ENCODE results near the gene ZGRF1. TPM values are rescaled to one million over a fixed set of nuclear protein-coding genes. Genes with fewer than 3 reads are reported as not detected.
A peak's percentile ranks its signal among the peaks of the same experiment; 100 is the strongest.
"Not testable (repeated sequence)": the region's sequence is repeated elsewhere in the genome, so short reads cannot be mapped to it uniquely, and the experiment has no call there.

The ZGRF1 gene, protein sequence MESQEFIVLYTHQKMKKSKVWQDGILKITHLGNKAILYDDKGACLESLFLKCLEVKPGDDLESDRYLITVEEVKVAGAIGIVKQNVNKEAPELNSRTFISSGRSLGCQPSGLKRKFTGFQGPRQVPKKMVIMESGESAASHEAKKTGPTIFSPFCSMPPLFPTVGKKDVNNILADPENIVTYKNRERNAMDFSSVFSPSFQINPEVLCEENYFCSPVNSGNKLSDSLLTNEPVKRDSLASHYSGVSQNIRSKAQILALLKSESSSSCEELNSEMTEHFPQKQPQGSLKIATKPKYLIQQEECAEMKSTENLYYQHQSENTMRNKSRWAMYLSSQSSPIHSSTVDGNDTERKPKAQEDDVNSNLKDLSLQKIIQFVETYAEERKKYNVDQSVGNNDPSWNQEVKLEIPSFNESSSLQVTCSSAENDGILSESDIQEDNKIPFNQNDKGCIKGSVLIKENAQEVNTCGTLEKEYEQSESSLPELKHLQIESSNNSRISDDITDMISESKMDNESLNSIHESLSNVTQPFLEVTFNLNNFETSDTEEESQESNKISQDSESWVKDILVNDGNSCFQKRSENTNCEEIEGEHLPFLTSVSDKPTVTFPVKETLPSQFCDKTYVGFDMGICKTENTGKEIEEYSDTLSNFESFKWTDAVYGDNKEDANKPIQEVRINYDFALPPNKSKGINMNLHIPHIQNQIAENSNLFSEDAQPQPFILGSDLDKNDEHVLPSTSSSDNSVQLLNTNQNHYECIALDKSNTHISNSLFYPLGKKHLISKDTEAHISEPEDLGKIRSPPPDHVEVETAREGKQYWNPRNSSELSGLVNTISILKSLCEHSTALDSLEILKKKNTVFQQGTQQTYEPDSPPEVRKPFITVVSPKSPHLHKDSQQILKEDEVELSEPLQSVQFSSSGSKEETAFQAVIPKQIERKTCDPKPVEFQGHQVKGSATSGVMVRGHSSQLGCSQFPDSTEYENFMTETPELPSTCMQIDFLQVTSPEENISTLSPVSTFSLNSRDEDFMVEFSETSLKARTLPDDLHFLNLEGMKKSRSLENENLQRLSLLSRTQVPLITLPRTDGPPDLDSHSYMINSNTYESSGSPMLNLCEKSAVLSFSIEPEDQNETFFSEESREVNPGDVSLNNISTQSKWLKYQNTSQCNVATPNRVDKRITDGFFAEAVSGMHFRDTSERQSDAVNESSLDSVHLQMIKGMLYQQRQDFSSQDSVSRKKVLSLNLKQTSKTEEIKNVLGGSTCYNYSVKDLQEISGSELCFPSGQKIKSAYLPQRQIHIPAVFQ (N-terminal part only)
- polyA plus RNA-seq (2013, experiment 1 of 2), result 16.1 TPM
- 21.2 TPM for polyA plus RNA-seq (2013, experiment 2 of 2)

DNA sequence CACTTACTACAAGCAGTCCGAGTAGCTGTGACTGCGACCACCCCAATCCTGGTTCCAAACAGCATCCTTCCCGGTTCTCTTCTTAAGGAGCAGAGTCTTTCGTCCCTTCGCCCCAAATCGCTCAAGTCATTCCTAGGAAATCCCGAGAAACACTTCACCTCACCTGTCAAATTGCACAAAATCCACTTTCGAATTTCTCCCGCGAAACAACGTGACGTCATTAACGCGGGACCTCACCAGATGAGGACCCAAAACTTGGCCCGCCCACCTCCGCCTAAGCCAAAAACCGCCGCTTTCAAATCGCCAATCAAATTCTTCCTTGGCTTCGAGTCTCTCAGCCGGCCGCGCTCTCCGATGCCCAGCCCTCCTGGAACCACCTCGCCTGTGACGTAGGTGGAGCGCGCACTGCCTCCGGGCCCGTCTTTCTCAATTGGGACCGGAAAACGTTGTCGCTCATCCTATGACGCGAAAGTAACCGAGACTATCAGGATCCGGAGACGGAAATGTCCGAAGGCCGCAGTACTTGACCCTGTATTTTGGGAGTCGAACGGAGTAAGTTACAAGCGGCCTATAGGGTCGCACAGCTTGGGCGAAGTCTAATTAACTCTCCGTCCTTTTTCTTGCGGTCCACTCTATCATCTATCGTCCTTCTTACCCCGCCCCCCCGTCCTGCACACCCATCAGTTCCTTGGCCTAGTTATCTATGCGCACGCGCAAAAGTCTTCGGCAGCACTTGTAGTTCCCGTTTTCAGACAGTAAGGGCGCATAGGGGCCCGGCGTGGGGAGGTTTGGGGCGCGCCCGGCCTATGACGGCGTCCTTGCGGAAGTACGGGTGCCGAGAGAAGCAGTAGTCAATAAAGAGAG lies at the start of gene ZGRF1, which contains the start of gene LARP7:
TSS of gene ZGRF1 (minus strand) at position 222 of the 864 bp plus-strand sequence. CDS start 3,733 bp downstream, outside the sequence.
TSS of gene LARP7 (plus strand) at position 456 of the 864 bp plus-strand sequence. CDS start 7,527 bp downstream, outside the sequence.
- H3K4me1 ChIP-seq (ENCODE audit: insufficient read depth, low read length), result peaks cover 17% of the 10 kb centered on the region
- H3K9ac ChIP-seq (ENCODE audit: low read depth, low read length), result peak within 1 kb of the TSS; percentile 91
- H3K4me3 ChIP-seq (ENCODE audit: low read length), result peak within 1 kb of the TSS; percentile 75
- H3K9me3 ChIP-seq (ENCODE audit: insufficient read depth, low read depth, low read length), result no peaks in the 10 kb centered on the region
- peak within 1 kb of the TSS; percentile 89 for H3K27ac ChIP-seq (ENCODE audit: low read depth, low read length)
- WGBS, result under 1% methylated on average over 66 of the region's 66 CpGs
- H3K36me3 ChIP-seq (ENCODE audit: insufficient read depth, low read length), result peaks cover 31% of the 10 kb centered on the region
- H3K27me3 ChIP-seq (ENCODE audit: insufficient read depth, low read length), result no peaks in the 10 kb centered on the region

DNA sequence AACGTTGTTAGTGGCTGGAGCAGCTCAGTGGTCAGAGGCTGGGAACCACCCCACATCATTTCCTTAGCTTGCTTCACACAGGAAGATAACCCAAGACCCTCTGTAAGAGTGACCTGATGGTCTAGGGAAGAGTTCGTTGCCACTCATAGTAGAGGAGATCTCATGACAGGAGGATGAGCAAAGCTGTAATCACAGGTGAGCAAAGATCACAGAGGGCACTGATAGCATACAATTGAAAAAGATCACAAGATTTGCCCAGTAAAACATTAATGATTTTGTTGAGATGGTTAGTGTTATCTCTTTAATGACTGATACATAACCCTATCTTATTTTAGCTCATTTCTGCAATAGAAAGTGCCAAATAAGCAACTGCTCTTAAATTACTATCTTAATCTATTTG lies 44.3 kb upstream of the ZGRF1 start:
- 91% methylated on average over 1 of the region's 2 CpGs for WGBS
- H3K27me3 ChIP-seq (ENCODE audit: insufficient read depth, low read length), result no peaks in the 10 kb centered on the region

DNA sequence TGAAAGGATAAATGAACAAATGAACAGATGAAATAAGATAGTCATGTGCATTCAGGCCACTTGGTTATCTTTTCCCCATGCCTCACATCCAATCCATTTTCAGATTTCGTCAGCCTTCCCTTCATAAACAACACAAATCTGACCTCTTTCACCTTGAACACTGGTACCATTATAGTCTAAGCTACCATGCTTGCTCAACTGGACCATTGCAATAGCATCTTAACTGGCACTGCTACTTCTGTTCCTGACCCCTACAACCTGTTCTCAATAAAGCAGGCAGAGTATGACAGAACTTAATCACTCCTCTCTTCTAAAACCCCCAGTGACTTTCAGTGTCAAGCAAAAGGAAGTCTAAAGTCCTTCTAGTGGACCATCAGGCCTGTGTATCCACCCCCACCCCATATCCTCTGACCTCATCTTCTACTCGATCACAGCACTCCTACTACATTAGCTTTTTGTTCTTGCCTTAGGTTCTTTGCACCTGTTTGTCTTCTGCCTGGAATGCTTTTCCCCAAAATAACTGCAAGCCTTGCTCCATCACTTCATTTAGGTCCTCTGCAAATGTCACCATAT lies 40.9 kb upstream of the ZGRF1 start:
- no peak overlapping the region for H3K27ac ChIP-seq (ENCODE audit: low read depth, low read length)
- no peaks in the 10 kb centered on the region for H3K9me3 ChIP-seq (ENCODE audit: insufficient read depth, low read depth, low read length)
- H3K4me1 ChIP-seq (ENCODE audit: insufficient read depth, low read length), result peaks cover 5% of the 10 kb centered on the region; the same call in 1 of the 2 replicates
- no peaks in the 10 kb centered on the region for H3K27me3 ChIP-seq (ENCODE audit: insufficient read depth, low read length)
- no peak overlapping the region for H3K4me3 ChIP-seq (ENCODE audit: low read length)
- no peak overlapping the region for H3K9ac ChIP-seq (ENCODE audit: low read depth, low read length)
- no peaks in the 10 kb centered on the region for H3K36me3 ChIP-seq (ENCODE audit: insufficient read depth, low read length)
- WGBS, result 90% methylated on average over 2 of the region's 2 CpGs

More for the DNA sequence above, 44.3 kb upstream of the ZGRF1 start:
- Histone ChIP-seq H3K4me3 (ENCODE audit: low read length) (no peak overlapping the region), H3K4me1 (ENCODE audit: insufficient read depth, low read length) (peaks cover 6% of the 10 kb centered on the region; the same call in 1 of the 2 replicates), H3K9me3 (ENCODE audit: insufficient read depth, low read depth, low read length) (no peaks in the 10 kb centered on the region), H3K36me3 (ENCODE audit: insufficient read depth, low read length) (no peaks in the 10 kb centered on the region), H3K9ac (ENCODE audit: low read depth, low read length) (no peak overlapping the region), H3K27ac (ENCODE audit: low read depth, low read length) (no peak overlapping the region)

DNA sequence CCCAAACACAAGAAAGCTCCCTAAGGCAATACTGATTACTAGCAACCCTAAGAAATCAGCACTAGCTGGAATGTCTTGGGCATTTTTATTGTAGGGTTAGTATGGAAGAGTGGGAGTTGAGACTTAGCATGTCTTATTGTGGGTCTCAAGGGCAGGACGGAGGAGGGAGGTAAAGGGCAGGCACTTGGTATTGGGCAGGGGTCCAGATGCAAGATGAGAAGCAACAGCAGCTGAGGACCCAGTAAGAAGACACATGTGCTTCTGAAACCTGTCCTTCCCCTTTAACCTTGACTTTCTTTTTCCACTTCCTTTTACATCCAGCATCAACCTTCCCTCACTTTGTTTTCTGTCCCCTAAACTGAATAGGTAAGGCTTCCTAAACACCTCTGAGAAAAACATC lies 37.7 kb upstream of the ZGRF1 start:
- H3K4me3 ChIP-seq (ENCODE audit: low read length), result no peak overlapping the region
- WGBS, result 81% methylated on average over 1 of the region's 1 CpG
- H3K9me3 ChIP-seq (ENCODE audit: insufficient read depth, low read depth, low read length), result no peaks in the 10 kb centered on the region
- no peaks in the 10 kb centered on the region for H3K36me3 ChIP-seq (ENCODE audit: insufficient read depth, low read length)
- no peak overlapping the region for H3K27ac ChIP-seq (ENCODE audit: low read depth, low read length)
- no peak overlapping the region for H3K9ac ChIP-seq (ENCODE audit: low read depth, low read length)
- peaks cover 3% of the 10 kb centered on the region; the same call in 1 of the 2 replicates for H3K4me1 ChIP-seq (ENCODE audit: insufficient read depth, low read length)
- no peaks in the 10 kb centered on the region for H3K27me3 ChIP-seq (ENCODE audit: insufficient read depth, low read length)

DNA sequence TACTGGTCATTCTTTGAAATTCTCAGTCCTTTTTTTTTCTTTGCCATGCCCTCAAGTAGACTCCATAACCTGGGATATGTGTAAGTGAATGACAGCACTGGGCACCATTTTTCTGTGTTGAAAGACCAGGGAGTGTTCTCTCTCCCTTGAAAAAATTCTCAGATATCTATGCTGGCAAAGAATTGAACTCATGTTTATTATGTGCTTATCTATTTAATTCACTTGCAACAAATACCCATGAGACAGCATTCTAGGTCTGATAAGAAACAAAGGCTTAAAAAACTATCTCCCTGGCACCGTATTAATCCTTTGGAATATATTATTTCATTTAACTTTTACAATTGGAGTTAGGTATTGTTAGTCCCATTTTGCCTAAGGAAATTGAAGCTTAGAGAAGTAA lies 37.0 kb upstream of the ZGRF1 start:
- H3K9me3 ChIP-seq (ENCODE audit: insufficient read depth, low read depth, low read length), result no peaks in the 10 kb centered on the region
- H3K27me3 ChIP-seq (ENCODE audit: insufficient read depth, low read length), result no peaks in the 10 kb centered on the region
- H3K4me3 ChIP-seq (ENCODE audit: low read length), result no peak overlapping the region
- no peak overlapping the region for H3K9ac ChIP-seq (ENCODE audit: low read depth, low read length)
- H3K4me1 ChIP-seq (ENCODE audit: insufficient read depth, low read length), result peaks cover 3% of the 10 kb centered on the region; the same call in 1 of the 2 replicates
- WGBS, result no CpG with 5 or more reads among the region's 1 CpG
- H3K27ac ChIP-seq (ENCODE audit: low read depth, low read length), result no peak overlapping the region
- H3K36me3 ChIP-seq (ENCODE audit: insufficient read depth, low read length), result no peaks in the 10 kb centered on the region

DNA sequence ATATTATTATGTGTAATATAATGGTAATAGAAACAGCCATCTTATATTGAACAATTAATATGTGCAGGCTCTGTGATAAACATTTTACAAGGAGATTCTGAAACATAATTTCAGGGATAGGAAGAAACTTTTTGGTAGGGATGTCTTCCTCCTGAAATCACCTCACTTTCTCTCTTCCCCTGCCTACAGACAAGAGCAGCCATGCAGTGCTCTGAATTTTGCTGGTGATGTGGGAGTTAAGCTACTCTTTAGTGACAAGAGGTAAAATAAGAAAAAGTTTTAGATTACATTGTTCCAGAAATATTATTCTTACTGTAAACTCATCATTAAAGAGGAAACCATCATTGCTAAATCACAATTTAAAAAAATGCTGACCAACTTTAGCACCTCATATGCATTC lies 36.4 kb upstream of the ZGRF1 start:
- no peak overlapping the region for H3K9ac ChIP-seq (ENCODE audit: low read depth, low read length)
- no peak overlapping the region for H3K27ac ChIP-seq (ENCODE audit: low read depth, low read length)
- no peak overlapping the region for H3K4me3 ChIP-seq (ENCODE audit: low read length)
- peaks cover 6% of the 10 kb centered on the region; the same call in 1 of the 2 replicates for H3K4me1 ChIP-seq (ENCODE audit: insufficient read depth, low read length)
- no peaks in the 10 kb centered on the region for H3K27me3 ChIP-seq (ENCODE audit: insufficient read depth, low read length)
- no peaks in the 10 kb centered on the region for H3K36me3 ChIP-seq (ENCODE audit: insufficient read depth, low read length)
- no peaks in the 10 kb centered on the region for H3K9me3 ChIP-seq (ENCODE audit: insufficient read depth, low read depth, low read length)

DNA sequence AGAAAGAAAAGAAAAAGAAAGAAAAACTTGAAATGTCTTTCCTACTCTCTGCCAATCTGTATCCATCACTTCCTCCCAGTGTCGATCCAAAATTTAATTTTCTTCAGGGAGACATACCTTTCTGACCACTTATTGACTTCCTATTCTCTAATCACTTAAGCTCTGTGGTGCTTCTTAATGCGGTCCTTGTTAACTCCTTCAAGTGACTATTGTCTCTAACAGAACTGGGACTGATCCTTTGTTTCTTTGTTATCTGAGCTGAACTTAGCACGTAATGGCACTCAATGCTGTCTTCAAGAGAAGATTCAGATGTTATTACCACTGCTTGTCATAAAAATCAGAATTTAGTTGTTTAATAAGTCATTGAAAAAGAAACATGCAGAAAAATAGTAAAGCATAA lies 31.4 kb upstream of the ZGRF1 start:
- Histone ChIP-seq H3K9me3 (ENCODE audit: insufficient read depth, low read depth, low read length) (no peaks in the 10 kb centered on the region), H3K9ac (ENCODE audit: low read depth, low read length) (no peak overlapping the region), H3K4me3 (ENCODE audit: low read length) (no peak overlapping the region), H3K36me3 (ENCODE audit: insufficient read depth, low read length) (no peaks in the 10 kb centered on the region), H3K27me3 (ENCODE audit: insufficient read depth, low read length) (no peaks in the 10 kb centered on the region), H3K4me1 (ENCODE audit: insufficient read depth, low read length) (peaks cover 7% of the 10 kb centered on the region; the same call in 1 of the 2 replicates), H3K27ac (ENCODE audit: low read depth, low read length) (no peak overlapping the region)
- 84% methylated on average over 3 of the region's 3 CpGs for WGBS

DNA sequence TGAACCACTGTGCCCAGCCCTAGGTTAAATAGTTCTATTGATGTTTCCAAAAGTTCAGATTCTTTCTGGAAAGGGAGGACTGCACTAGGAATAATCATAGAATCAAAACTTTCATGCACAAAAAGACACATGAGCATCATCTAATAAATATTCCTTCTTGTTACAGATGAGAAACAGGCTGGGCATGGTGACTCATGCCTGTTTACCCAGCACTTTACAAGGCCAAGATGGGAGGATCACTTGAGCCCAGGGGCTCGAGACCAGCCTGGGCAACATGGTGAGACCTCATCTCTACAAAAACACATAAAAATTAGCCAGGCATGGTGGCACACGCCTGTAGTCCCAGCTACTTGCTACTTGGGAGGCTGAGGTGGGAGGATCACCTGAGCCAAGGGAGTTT lies 27.9 kb upstream of the ZGRF1 start:
- WGBS, result 94% methylated on average over 2 of the region's 2 CpGs
- no peaks in the 10 kb centered on the region for H3K27me3 ChIP-seq (ENCODE audit: insufficient read depth, low read length)
- H3K27ac ChIP-seq (ENCODE audit: low read depth, low read length), result no peak overlapping the region
- no peak overlapping the region for H3K9ac ChIP-seq (ENCODE audit: low read depth, low read length)
- peaks cover 10% of the 10 kb centered on the region; the same call in 1 of the 2 replicates for H3K4me1 ChIP-seq (ENCODE audit: insufficient read depth, low read length)
- H3K9me3 ChIP-seq (ENCODE audit: insufficient read depth, low read depth, low read length), result no peaks in the 10 kb centered on the region
- no peaks in the 10 kb centered on the region for H3K36me3 ChIP-seq (ENCODE audit: insufficient read depth, low read length)
- no peak overlapping the region for H3K4me3 ChIP-seq (ENCODE audit: low read length)

DNA sequence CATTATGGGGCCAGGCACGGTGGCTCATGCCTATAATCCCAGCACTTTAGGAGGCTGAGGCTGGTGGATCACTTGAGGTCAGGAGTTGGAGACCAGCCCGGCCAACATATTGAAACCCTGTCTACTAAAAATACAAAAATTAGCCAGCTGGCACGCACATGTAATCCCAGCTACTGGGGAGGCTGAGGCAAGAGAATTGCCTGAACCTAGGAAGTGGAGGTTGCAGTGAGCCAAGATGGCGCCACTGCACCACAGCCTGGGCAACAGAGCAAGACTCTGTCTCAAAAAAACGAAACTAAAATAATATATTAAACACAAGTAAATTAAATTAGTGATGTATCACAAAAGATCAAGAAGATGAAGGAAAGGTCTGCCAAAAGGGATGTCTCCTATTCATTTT lies 19.4 kb upstream of the ZGRF1 start:
- 97% methylated on average over 4 of the region's 5 CpGs for WGBS
- peaks cover 43% of the 10 kb centered on the region for H3K4me1 ChIP-seq (ENCODE audit: insufficient read depth, low read length)
- peak overlapping the region; percentile 99; the same call in 1 of the 2 replicates for H3K27ac ChIP-seq (ENCODE audit: low read depth, low read length)
- H3K36me3 ChIP-seq (ENCODE audit: insufficient read depth, low read length), result peaks cover 50% of the 10 kb centered on the region
- not testable (repeated sequence) for H3K27me3 ChIP-seq (ENCODE audit: insufficient read depth, low read length); H3K9me3 ChIP-seq (ENCODE audit: insufficient read depth, low read depth, low read length); H3K9ac ChIP-seq (ENCODE audit: low read depth, low read length); H3K4me3 ChIP-seq (ENCODE audit: low read length)
